NCI-H524 treated with DMSO at 0.1 percent for 48 hours (cell line): Measurements from ENCODE around the gene UBE2O.

ENCODE experiments used
- DNase-seq: peaks from one replicate; lab custom pipeline; 2025; lab: John Stamatoyannopoulos, UW

The UBE2O gene

DNA sequence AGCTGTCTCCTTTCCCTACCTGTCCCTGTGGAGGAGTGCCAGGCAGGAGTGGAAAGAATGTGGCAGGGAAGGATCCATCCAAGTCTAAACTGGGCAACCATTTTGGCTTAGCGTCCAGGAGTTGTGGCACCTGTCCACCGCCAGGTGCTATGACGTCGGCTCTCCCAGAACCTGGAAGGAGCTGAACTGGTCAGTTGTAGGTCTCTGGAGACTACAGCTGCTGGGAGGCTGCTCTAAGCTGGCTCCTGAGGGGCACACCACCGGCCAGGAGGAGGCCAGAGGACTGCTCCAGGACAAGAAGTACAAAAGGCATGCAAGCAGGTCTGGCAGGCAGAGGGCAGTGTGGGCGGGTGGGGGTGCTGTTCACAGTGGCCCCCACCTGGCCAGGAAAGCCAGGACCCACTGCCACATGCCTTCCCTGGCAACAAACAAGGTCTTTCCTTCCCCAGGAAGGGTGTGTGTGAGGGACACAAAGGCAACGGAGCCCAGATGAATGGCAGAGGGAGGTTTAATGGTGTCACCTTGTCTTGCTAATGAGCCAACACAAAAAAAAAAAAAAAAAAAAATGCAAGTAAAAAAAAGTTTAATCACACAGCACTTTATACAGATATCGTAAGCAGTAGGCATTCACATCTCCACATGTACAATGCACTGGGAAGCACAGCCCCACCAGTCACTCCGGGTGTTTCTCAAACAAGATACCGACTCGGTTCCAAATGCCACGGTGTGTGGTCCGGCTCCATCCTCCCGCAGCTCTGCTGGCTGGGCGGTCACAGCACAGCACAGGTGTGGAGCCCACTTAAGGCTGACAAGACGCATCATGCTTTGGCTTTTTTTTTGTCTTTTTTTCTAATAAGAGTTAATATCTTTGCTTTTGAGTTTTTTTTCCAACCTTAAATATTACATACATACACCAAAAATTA lies 63.7 kb downstream of the UBE2O start:
- DNase-seq, result no peak

DNA sequence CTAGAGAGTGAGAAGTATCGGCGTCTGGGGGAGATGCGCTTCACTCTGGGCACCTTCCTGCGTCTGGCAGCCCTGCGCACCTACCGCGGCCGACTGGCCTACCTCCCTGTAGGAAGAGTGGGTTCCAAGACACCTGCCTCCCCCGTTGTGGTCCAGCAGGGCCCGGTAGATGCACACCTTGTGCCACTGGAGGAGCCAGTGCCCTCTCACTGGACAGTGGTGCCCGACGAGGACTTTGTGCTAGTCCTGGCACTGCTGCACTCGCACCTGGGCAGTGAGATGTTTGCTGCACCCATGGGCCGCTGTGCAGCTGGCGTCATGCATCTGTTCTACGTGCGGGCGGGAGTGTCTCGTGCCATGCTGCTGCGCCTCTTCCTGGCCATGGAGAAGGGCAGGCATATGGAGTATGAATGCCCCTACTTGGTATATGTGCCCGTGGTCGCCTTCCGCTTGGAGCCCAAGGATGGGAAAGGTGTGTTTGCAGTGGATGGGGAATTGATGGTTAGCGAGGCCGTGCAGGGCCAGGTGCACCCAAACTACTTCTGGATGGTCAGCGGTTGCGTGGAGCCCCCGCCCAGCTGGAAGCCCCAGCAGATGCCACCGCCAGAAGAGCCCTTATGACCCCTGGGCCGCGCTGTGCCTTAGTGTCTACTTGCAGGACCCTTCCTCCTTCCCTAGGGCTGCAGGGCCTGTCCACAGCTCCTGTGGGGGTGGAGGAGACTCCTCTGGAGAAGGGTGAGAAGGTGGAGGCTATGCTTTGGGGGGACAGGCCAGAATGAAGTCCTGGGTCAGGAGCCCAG lies 65.8 kb downstream of the UBE2O start:
- DNase-seq, result no peak

DNA sequence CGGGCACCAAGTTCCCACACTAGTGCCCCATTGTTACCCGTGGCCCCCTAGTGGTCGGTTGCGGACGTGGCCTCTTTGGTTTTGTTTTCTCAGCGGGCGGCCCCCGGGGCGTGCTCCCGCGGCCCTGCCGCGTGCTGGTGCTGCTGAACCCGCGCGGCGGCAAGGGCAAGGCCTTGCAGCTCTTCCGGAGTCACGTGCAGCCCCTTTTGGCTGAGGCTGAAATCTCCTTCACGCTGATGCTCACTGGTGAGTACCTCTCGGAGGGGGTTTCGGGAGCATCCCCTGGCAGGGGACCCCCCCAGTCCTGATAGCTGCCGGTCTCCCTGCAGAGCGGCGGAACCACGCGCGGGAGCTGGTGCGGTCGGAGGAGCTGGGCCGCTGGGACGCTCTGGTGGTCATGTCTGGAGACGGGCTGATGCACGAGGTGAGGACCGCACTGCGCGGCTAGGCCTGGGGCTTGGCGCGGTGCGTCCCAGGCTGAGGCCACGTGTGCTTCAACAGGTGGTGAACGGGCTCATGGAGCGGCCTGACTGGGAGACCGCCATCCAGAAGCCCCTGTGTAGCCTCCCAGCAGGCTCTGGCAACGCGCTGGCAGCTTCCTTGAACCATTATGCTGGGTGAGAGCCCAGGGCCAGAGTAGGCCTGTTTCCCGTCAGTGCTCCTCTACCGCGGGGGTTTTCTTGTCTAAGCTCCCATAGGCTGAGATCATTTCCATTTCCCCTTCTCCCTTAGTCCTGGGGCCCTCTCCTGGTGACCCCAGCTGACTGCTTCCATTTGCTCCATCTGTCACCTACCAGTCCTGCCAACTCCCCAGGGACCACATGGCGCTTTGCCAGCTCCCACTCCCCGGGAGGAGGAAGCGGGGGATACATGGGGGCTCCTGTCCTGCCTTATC lies 66.8 kb downstream of the UBE2O start:
- DNase-seq, result peak; percentile 92

DNA sequence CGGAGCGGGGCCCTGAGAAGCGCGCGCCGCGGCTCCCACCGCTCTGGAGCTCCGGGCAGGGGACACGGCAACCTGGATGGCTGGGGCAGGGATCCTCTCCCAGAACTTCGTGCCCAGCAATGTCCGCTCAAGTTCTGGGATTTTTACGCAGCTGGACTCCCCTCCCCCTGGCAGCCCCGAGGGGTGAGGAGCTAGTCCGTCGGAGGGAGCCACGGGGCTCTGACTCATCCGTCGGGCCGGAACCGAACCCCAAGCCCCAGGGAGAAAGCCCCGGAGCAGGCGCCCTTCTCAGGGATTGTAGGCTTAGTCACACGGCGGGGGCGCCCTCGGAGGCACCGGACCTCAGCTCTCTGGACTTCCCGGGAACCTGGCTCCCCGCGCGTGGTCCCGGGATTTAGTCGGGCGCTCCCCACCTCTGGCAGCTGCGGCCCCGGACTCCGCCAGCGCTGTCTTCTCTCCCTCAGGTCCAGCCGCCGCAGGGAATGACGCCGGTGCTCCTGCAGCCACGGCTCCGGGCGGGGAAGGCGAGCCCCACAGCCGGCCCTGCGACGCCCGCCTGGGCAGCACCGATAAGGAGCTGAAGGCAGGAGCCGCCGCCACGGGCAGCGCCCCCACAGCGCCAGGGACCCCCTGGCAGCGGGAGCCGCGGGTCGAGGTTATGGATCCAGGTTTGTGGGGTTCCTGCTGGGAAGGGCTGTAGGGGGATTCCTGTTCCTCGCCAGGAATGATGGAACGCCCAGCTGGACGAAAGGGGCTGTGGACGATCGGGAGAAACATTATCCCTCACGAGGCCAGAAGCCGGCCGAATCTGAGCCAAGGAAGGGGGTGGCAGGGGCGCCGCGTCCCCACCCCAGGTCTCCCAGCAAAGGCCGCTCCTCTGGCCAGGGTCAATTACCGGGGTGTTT lies 67.7 kb downstream of the UBE2O start:
- DNase-seq, result no peak

DNA sequence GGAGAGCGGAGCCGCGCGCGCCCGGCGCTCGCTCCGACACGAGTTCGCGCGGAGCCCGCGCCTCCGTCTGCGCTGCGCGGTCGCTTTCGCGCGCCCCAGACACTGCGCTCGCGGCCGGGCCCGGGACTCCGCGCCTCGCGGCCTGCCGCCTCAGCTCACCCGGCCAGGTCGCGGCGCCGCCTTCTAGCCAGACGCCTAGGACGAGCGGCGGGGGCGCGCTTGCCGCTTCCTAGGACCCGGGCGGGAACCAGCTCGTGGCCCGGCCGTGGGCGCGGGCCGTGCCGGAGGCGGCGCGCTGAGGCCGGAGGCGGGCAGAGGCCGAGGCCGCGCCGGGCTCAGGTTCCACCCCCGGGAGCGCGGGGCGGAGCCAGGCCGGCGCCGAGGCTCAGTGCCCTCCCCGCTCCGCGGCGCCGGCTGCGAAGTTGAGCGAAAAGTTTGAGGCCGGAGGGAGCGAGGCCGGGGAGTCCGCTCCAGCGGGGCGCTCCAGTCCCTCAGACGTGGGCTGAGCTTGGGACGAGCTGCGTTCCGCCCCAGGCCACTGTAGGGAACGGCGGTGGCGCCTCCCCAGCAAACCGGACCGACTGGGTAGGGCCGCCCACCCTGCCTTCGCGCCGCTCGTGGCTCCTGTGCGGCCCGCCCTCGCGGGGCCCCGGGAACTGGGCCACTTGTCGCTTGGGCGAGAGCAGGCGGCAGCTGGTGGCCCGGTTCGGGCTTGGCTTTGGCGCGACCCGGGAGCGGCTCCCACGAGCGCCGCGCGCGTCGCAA lies 68.5 kb downstream of the UBE2O start, which contains the start of gene SPHK1:
Gene SPHK1, plus strand, starts transcription at position 388 of the 765 bp plus-strand sequence. CDS start 1,036 bp downstream, outside the sequence.
- no peak for DNase-seq

DNA sequence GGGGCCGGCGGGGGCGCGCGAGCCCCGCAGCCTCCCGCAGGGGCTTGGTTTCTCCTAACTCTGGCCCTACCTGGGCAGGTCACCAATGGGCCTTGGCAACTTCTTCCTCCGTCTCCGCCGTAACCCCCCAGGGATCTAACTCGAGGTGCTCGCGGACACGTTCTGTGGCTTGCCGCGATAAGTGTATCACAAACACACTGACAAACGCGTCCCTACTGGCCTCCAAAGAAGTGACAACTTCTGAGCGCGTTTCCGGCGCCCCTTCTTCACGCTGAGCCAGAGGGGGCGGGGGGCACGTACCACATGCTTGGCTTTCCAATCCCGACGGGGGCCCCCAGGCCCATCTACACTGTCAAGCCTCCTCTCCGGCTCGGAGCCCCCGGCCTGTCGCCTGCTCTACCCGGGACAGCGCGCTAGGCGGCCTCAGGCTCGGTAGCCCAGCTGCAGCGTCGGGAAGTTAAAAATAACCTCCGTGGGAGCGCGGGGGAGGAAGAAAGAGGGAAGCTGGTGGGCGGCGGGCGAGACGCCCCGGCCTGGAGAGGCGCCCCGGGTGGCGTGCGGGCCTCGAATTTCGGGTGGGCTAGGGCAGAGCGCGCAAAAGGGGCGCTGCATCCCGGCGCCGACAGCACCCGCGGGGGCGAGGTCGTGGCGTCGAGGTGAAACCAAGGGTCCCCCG lies 69.3 kb downstream of the UBE2O start:
- DNase-seq, result no peak

DNA sequence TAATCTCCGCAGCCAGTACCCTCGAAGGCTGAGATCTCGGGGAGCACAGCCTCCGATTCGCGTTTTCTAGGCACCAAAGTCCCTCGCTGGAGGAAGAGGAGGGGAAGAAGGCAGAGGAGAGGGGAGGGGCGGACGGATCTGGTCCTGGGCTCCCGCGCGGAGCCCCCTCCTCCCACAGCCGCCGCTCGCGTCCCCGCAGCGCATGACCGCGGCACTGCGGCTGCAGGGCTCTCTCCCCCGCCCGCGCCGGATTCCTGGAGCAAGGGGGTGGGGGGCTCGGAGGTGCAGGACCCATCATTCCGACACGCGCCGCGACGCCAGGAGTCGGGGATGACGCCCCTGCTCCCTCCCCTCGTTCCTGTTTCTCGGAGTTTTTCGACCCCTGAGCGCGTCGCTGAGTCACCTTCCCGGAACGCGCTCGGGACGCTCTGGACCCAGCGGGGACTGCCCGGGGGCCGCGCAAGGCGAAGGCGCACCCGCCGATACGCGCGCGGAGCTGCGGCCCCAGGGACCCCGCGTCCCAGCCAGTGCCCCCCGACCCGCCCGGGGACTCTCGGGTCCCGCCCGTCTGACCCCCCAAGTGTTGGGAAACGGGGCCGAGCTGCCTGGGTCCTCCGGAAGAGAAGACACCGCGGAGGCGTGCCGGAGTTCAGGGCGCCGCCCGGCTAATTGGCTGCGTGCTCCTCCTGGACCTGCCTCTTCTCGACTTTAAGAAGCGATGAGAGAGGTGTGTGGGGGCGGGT lies 70.0 kb downstream of the UBE2O start:
- DNase-seq, result no peak

DNA sequence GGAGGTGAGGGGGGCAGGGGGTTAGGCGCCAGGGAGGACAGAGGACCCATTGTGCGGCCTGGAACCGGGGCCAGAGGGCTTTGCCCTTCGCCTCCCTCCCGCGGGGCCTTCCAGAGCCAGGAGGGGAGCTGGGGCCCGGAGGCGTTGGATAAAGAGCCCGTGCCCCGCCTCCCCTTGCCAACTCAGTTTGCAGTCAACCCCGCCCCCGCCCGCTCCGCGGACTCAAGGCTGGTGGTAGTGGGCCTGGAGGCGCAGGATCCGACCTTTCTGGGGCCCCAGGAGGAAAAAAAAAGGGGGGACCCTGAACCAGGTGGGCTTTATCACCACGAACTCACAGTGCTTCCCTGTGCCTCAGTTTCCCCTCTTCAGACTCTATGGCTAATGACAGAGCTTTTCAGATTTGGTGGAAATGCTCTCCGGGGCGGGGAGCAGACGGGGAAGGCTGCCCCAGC lies 70.6 kb downstream of the UBE2O start:
- DNase-seq, result no peak

DNA sequence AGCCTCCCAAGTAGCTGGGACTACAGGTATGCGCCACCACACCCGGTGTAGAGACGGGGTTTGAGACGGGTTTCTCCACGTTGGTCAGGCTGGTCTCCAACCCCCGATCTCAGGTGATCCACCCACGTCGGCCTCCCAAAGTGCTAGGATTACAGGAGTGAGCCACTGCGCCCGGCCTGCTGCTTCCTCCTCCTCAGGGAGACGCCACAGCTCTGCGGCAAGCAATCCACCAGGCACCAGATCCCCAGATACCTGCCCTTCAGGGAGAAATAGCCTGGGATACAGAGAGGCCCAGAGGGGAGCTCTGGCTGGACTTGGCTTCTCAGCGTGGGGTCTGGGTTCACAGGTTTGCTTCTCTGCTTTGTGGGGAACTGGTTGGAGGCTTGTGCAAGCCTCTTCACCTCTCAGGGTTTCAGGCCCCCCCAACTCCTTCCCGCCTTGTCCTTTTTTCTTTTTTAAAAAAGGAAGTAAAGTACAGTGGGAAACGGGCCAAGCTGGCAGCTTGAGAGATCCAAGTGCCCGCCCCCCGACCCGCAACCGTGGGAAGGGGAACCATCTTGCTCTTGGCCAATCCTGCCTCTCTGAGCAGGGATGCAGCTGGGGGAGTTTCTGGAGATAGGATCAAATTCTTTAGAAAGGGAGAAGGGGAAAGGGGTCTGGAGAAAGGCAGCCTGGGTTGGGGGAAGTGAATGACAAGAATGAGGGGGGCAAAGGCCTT lies 71.2 kb downstream of the UBE2O start:
- DNase-seq, result no peak

DNA sequence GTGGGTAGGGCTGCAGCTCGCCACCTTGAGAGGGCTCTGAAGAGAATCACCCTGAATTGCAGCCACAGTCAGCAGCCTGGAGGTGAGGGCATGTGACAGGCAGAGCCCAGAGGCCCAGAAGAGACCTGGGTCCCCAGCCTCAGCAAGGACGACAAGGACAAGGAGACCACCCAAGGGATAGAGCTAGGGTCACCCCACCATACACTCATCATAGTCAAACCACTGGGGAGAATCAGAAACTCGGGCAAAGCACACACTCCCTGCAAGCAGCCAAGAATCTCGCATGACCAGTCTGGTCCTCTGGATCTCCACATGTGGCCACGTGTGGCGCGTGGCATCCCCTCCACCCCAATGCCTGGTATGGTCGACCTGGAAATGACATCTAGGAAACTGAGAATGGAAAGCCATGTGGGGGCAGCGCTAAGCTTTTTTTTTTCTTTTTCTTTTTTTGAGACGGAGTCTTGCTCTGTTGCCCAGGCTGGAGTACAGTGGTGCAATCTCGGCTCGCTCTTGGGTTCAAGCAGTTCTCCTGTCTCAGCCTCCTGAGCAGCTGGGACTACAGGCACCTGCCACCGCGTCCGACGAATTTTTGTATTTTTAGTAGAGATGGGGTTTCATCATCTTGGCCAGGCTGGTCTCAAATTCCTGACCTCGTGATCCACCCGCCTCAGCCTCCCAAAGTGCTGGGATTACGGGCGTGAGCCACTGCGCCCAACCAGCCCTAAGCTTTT lies 73.1 kb downstream of the UBE2O start:
- no peak for DNase-seq

DNA sequence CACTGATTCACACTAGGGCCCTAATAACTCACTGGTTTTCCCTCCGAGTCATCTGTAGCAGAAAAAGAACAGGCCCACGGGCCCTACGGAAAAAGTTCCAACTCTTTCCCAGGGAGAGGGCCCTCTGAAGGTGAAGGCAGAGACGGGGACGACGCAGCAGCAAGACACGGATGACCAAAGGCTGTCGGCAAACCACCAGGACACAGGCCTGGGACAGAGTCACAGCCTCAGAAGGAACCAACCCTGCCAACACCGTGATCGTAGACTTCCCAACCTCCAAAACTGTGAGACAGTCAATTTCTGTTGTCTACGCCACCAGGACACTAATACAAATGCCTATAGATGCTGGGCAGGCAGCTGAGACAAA lies 73.7 kb downstream of the UBE2O start:
- no peak for DNase-seq

DNA sequence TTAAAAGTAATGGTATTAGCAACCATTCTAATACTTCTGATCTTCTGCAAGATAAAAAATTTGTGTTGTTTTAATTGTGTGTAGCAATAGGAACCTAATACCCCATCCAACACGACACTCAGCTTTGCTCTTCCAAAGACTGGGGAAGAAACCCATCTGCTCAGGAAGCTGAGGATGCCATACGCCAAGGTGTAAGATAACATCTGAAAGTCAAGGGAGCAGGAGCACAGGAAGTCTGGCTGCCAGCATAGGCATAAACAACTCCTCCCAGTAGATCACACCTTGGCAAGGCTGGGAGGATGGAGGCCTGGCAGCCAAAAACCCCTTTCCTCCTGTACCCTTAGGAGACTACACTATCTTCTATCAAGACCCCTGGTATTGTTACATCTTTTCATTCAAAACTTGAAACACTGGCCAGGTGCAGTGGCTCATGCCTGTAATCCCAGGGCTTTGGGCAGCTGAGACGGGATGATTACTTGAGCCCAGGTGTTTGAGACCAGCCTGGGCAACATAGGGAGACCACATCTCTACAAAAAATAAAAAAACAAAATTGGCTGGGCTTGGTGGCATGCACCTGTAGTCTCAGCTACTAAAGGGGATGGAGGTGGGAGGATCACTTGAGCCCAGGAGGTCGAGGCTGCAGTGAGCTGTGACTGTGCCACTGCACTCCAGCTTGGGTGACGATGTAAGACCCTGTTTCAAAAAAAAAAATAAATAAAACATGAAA lies 74.2 kb downstream of the UBE2O start:
- peak; percentile 45 for DNase-seq

DNA sequence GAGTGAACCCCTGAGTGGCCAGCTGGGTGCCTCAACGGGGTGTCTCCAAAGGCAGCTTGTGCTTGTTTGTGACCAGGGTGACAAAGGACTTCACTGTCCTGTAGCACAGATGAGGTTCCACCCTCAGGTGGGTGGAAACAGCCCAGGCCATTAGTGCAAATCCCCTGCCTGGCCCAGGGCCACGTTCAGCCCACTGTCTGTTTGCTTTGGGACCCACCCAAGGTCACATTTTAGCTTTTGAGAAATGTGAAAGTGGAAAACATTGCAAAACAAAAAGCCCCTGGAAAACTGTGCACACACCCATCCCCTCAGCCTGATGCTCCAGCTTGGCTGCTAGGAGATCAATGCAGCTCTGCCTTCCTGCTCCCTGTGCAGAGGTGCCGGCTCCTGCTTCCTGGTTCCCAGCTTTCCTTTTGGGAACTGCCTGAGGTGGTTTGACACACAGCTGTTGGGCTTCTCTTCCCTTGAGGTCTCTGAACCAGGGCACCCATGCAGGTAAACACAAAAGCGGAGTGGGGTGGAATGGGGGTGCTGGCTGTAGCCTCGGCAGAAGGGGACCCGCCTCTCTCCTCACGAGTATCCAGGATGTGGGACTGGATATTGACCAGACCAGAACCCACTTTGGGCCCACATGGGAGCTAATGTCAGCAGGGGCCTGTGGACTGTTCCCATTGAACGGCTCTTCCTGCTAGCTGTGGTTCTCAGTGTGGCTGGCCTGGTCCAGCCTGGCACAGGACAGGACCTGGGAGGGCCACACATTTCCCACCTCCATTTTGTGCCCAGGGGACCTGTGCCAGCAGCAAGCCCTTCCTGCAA lies 76.4 kb downstream of the UBE2O start:
- no peak for DNase-seq

DNA sequence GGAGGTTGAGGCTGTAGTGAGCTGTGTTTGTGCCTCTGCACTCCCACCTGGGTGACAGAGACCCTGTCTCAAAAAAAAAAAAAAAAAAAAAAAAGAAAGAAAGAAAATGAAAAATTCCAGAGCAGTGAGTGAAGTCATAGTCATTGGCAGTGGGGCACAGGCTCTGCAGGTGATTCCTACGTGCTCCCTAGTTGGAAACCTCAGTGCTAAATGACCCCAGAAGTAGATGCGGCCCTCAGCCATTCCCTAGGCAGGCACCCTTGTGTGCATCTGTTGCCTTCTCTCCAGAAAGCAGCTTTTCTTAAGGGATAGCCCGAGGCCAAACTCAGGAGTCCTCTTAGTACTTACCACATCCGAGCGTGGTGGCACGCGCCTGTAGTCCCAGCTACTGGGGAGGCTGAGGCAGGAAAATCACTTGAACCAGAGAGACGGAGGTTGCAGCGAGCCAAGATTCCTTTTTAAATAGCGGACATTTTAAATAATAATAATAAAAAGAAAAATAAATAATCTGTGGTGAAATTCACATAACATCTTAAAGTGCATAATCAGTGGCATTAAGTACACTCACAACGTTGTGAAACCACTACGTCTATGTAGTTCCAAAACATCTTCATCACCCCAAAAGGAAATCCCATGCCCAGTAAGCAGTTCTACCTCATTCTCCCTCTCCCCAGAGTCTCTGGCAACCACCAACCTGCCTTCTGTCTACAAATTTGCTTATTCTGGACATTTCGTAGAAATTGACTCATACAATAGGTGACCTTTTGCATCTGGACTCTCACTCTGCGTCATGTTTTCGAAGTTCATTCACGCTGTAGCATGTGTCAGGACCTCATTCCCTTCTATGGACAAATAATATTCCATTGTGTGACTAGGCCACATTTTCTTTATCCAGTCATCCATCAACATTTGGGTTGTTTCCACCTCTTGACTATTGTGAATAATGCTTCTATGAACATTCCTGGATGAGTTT lies 81.0 kb downstream of the UBE2O start:
- DNase-seq, result no peak
